Breast epithelium (tissue), 4 donors: ENCODE results near the gene GNAI2. TPM values are rescaled to one million over a fixed set of nuclear protein-coding genes. Genes with fewer than 3 reads are reported as not detected.

ENCODE experiments used
- DNase-seq, 2 donors: peaks; one replicate each; pipeline ENCODE4 v3.0.0-alpha.2; 2019; ENCODE audit warnings: low spot score in 2 of 2
- H3K27ac ChIP-seq, 2 donors: fragments of 200-600 bp; sonication (generic) in 1 of 2; one replicate each; pipeline ENCODE4 v1.5.1; 2016 to 2019; ENCODE audit warnings: mild to moderate bottlenecking in 1 of 2
- H3K27me3 ChIP-seq, 2 donors: fragments of 200-600 bp; sonication (generic) in 1 of 2; one replicate each; pipeline versions ENCODE4 v1.5.1 to v1.6.0; 2017 to 2019; ENCODE audit warnings: control low read depth in 1 of 2, mild to moderate bottlenecking in 1 of 2
- H3K36me3 ChIP-seq: fragments of 200-600 bp; one replicate; pipeline ENCODE4 v1.5.1; 2019
- H3K4me1 ChIP-seq, 2 donors: fragments of 200-600 bp; sonication (generic); one replicate each; pipeline ENCODE4 v1.5.1; 2016 to 2019; ENCODE audit warnings: control low read depth in 1 of 2
- H3K4me3 ChIP-seq, 3 donors: fragments of 200-600 bp; sonication (generic); 1 replicate in 2 of 3; 2 replicates in 1 of 3; pipeline ENCODE4 v1.5.1; 2016 to 2019; ENCODE audit warnings: mild to moderate bottlenecking in 3 of 3, moderate library complexity in 2 of 3
- H3K9me3 ChIP-seq, 2 donors: fragments of 200-600 bp; sonication (generic) in 1 of 2; one replicate each; pipeline ENCODE4 v1.5.1; 2016 to 2019; ENCODE audit warnings: control low read depth in 1 of 2
- CTCF ChIP-seq, 3 donors: fragments of 450-650 bp; IDR thresholded peaks; one replicate each; pipeline ENCODE4 v1.5.1; 2016 to 2017; ENCODE audit warnings: antibody characterized with exemption in 3 of 3, mild to moderate bottlenecking in 3 of 3, moderate library complexity in 3 of 3
- POLR2A ChIP-seq: fragments of 450-650 bp; IDR thresholded peaks from one replicate; pipeline ENCODE4 v1.6.1; 2016; ENCODE audit warnings: antibody characterized with exemption, mild to moderate bottlenecking, moderate library complexity
- POLR2AphosphoS5 ChIP-seq, 3 donors: sonication (generic); formaldehyde crosslinking; IDR thresholded peaks; one replicate each; pipeline ENCODE4 v1.6.1; 2017; ENCODE audit warnings: antibody characterized with exemption in 3 of 3
- intact Hi-C: fragments of 100-400 bp; cut with DNase I; formaldehyde crosslinking; loops from one replicate; pipeline ENCODE4 v1.15.1; 2023; ENCODE audit warnings: low total_unique reads
- total RNA-seq, 3 donors: library from RNA; depleted of rRNA; stranded (reverse); fragments of >200 nt; gene quantifications; one replicate each; pipeline ENCODE4 v1.1.0, GENCODE V29; 2016

Gene GNAI2
- total RNA-seq, 3 donors from 2014 or later, result 95.3 to 232 (median 162) TPM

- no peak for TF ChIP-seq POLR2A
- peak in 1 of 3 donors; percentile 27 for TF ChIP-seq POLR2AphosphoS5 (IDR thresholded peaks at IDR 0.05)
- TF ChIP-seq CTCF (IDR thresholded peaks at IDR 0.05), result peak; percentile 81 to 95 (median 84)
- Histone ChIP-seq H3K27me3 (peaks cover 14 to 30% of the 10 kb centered on the region in 2 donors), H3K27ac (no peak overlapping the region), H3K36me3 (no peaks in the 10 kb centered on the region), H3K4me1 (peaks cover 0 to 4% of the 10 kb centered on the region in 2 donors), H3K9me3 (no peaks in the 10 kb centered on the region), H3K4me3 (peak overlapping the region in 2 of 3 donors; percentile 3 to 47)
- peak; percentile 53 to 70 for DNase-seq
- intact Hi-C loops, result no loop called here
Measured at GRCh38 chr3:50194128-50194902, 41.7 kb upstream of the GNAI2 start.

GRCh38 chr3:50194903-50195500, 41.0 kb upstream of the GNAI2 start:
- Histone ChIP-seq H3K9me3 (no peaks in the 10 kb centered on the region), H3K4me1 (peaks cover 0 to 4% of the 10 kb centered on the region in 2 donors), H3K27ac (no peak overlapping the region), H3K36me3 (no peaks in the 10 kb centered on the region), H3K27me3 (peaks cover 14 to 30% of the 10 kb centered on the region in 2 donors), H3K4me3 (peak overlapping the region in 2 of 3 donors; percentile 3 to 47)
- no peak for DNase-seq
- intact Hi-C loops, result no loop called here
- TF ChIP-seq POLR2A, result no peak
- no peak for TF ChIP-seq CTCF (IDR thresholded peaks at IDR 0.05)
- no peak for TF ChIP-seq POLR2AphosphoS5 (IDR thresholded peaks at IDR 0.05)

- peaks cover 0 to 4% of the 10 kb centered on the region in 2 donors for H3K4me1 ChIP-seq
- no peaks in the 10 kb centered on the region for H3K36me3 ChIP-seq
- TF ChIP-seq CTCF (IDR thresholded peaks at IDR 0.05) (no peak), POLR2AphosphoS5 (IDR thresholded peaks at IDR 0.05) (no peak), POLR2A (no peak)
- peaks cover 14 to 30% of the 10 kb centered on the region in 2 donors for H3K27me3 ChIP-seq
- no peak for DNase-seq
- no peak overlapping the region for H3K27ac ChIP-seq
- no peaks in the 10 kb centered on the region for H3K9me3 ChIP-seq
- no peak overlapping the region for H3K4me3 ChIP-seq
- intact Hi-C loops, result no loop called here
Measured at GRCh38 chr3:50195501-50196252, 40.3 kb upstream of the GNAI2 start.

- H3K27ac ChIP-seq, result no peak overlapping the region
- no peaks in the 10 kb centered on the region for H3K36me3 ChIP-seq
- H3K9me3 ChIP-seq, result no peaks in the 10 kb centered on the region
- no peak for DNase-seq
- TF ChIP-seq POLR2AphosphoS5 (IDR thresholded peaks at IDR 0.05), result no peak
- TF ChIP-seq CTCF (IDR thresholded peaks at IDR 0.05), result no peak
- no peak for TF ChIP-seq POLR2A
- H3K4me1 ChIP-seq, result peaks cover 0 to 4% of the 10 kb centered on the region in 2 donors
- intact Hi-C loops, result no loop called here
- H3K27me3 ChIP-seq, result peaks cover 14 to 30% of the 10 kb centered on the region in 2 donors
- no peak overlapping the region for H3K4me3 ChIP-seq
Measured at GRCh38 chr3:50196253-50196801, 39.7 kb upstream of the GNAI2 start.
